Measurements from ENCODE around the gene ZIC4.

The ZIC4 gene

DNA sequence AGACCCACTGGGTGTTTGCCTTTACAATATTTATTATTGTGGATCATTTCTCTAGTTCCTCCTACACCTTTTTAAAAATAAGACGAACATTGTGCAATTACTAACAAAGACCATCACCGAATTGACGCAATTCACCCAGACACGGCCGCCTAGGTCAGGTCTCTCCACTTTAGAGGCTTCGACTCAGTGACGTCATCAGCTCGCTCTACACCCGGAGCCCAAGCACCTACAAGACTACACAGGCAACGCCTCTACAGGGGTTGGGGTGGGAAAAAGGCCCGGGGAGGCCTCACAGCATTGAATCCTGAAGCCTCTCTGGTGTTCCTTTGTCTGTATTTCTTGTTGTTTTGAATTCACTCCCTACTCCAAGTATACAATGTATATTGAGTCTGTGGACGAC lies 16.6 kb downstream of the ZIC4 start:
- no peak for DNase-seq

DNA sequence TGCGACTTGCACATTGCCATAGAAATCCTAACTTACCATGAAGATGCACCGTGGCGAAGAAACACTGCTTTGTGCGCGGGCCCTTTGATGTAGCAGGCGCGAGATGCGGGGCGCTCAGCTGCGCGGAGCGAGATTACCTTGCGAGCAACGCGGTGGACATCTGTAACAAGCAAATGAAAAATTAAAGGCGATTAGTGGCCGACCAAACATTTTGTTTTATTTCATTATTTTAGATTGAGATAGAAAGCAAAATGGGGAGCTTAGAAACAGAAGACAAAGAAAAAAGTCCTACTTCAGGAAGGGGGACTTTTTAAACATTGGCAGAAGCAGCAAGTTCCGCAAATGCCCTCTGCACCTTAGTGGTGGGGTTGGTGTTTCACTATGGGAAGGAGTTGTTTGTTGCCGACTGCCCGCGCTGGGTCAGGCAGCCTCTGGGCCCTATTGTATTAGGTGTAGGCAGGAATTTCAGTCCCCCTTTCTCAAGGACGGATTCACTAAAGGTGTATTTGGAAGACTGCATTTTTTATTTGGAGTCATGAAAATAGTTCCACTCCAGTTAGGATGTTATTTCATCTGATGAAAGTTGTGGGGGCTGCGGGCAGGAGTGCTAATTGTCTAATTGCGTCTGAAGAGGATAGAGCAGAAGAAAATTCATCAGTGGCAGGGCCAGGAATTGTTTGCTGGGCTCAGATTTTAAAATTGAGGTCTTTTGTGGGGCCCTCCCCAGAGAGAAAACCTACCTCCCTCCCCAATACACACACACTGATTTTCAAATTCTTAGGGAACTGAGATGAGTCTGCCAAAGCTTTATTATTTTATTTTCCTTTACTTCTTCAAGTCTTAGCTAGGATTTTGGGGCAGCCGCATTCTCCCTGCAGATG lies 17.4 kb downstream of the ZIC4 start:
- no peak for DNase-seq

DNA sequence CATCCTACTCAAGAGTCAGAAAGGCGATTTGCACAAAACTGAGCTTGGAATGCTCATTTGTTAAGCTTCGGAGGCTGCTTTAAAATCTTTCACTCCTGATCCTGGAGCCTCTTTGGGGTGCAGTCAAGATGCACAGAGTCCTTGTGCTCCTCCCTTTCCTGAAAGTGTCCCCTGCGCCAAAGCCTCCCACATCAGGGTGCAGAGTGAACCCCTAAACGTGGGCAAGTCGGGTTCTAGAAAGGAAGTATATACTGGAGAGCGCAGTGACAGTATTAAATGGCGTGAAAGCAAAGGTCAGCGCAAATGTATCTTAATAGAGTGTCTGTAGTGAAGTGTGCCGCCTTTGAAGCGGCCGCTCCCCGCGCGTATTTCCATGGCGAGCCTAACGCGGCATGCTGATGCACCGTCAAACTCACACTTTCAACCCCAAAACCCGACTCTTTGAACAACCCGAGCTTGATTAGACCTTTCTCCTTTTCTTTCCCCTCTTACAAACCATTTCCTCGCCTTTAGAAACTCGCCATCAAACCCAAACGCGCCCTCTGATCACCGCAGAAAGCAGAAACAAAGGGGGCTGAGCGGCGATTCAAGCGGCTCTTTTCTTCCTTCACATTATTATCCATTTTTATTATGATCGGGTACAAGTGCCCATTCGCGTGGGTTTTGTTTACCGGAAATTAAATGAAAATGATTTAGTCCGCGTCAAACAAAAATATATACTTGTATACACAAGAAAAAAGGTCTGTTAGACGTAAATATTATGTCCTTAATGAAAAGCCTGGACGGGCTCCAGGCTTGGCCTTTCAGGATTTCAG lies 18.3 kb downstream of the ZIC4 start:
- no peak for DNase-seq

DNA sequence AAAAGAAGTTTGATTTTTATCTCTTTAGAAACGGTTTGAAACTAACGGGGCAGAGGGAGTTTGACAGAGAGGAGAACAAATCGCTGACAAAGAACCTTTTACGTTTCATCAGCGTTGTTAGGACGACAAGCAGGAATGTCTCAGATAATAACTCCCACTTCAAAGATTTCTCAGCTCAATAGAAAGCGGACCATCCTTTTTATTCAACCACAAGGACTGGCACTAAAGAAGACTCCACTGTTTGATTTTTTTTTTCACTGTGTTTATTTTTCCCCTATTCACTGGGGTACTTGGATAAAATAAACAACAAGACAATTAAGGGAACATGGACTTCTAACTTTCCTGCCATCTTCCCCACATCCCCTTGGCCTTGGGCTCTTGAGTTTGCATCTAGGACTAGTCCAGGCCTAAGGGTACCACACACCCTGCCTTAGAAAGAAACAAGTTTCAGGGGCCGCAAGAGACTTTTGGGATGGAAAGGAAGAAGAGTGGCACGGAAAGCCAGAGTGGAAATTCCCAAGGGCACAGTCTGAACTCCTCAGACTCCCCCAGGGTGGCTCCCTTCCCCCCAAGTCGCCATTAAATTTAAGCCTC lies 19.0 kb downstream of the ZIC4 start:
- no peak for DNase-seq

DNA sequence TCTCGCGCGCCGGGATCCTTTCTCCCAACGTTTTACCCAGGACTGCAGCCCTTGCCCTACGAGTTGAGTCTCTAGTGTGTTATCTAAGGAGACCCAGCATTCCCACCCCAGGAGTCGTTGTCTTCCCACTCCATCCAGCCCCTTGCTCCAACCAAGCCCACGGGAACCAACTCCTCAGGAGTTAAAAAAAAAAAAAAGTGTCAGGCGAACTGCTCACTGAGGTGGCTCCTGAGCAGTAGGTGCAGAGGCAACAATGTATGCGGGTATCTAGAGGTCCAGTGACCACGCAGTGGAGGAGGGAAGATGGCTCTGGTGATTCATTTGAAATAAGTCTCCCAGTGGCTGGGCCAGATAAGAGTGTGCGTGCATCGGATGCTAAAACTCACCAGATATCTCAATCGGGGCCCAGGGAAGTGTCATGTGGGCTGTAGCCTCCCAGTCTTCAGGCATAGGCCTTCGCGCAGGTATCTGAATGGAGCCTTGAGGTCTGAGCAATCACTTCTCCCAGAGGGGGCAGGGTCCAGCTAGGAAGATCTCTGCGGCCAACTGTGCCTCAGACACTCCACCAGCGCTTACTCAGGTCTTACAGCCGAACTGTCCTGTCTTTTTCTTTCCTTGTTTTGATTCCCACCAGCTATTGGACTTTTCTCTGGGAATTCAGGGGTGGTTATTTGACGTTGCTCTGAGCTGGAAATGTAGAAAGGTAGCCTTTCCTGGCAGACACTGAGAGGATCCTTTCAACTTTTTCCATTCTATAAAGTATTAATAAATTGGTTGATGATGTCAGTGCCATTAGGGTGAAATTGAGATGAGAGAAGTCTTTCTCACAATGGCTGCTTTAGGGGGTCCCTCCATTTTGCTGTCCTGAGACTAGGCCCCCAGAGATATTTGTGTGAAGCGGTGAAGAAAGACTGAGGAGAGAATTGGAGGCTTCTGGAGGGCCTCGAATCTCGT lies 21.0 kb downstream of the ZIC4 start:
- DNase-seq = no peak

DNA sequence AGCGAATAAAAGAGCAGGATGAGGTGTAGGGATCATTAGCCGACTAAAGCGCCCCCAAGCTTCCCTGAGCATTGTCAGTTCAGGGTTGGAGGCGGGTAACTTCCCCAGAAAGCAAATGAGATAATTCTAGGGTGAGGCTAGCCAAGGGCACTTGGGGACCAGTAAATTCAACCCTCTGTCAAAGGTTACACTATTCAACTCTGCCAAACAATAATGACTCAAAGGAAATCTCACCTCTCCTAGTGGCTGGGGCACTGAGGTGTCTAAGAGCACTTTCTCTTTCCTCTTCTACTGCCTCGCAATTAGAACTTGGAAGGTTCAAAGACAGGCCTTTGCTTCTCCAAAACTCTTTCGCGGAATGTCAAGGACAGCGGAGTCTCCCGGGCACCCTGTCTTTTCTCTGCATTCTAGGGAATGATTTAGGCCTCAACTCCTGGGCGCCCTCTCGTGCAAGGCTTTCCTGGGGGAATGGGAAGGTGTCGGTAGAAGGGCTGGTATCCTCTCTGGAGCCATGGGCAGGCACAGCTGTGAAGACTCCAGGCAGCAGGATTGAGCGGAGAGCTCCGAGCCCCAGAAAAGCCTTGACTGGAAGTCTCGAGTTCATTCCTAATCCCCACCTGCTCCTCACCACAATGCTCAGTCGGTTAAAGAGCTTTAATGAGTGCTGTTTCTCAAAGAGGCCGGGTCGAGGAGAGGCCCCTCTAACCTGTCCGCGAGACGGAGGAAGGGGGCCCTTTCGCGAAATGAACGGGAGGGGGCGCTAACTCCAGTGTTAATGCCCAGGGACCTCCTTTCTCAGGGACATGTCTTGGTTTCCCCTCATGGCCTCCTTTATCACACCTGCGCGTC lies 21.9 kb downstream of the ZIC4 start:
- no peak for DNase-seq

DNA sequence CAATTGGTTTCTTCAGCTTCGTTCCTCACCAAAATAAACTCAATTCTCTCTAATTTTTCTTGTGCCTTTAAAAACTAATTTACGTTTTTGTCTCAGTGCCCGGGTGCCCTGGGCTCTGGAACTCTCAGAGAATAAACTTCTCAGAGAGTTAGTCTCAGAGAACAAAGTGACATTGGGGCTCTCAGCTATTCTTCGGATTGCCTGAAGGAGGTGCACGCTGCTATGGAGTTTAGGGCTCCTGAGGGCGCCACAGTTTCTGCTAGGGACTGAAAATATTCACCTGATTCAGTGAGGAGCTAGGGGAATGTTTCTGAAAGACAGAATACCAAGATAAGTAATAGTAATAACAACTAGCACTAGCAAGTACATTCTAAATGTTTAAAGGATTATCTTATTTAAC lies 22.7 kb downstream of the ZIC4 start:
- no peak for DNase-seq

DNA sequence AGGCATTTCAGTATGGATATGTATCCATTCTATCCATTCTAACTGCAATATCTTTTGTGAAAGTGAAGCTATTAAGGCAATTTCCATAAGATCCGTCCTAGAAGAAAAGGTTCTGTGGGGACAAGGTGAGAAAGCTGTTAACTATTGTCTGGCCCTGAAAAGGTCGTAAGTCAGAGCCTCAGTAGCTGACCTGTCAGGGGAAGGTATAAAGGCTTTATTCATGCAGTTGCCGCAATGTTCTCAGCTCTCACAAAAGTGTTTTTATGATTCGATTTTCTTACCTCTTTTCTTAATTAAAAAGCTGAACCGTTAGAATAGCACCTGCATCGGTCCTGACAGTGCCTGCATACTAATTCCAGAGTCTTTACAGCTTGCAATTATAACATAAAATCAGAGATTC lies 24.7 kb downstream of the ZIC4 start:
- no peak for DNase-seq

DNA sequence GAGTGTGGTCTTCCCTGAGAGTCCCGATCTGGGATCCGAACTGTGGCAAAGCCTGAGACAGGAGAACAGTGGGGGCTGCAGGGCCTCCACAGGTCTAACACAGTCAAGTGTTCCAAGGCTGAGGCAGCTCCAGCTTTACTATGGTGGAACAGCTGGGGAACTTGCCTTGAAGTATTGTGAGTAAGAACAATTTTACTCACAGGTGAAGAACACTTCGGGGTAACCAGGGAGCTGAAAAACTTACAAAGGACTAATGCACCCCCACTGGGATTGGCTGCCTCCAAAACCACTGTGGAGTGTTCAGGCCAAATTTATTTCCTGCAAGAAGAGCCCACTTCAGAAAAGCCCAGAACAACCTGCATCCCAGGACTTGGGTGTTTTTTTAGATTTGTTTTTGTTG lies 25.4 kb downstream of the ZIC4 start:
- DNase-seq = no peak

DNA sequence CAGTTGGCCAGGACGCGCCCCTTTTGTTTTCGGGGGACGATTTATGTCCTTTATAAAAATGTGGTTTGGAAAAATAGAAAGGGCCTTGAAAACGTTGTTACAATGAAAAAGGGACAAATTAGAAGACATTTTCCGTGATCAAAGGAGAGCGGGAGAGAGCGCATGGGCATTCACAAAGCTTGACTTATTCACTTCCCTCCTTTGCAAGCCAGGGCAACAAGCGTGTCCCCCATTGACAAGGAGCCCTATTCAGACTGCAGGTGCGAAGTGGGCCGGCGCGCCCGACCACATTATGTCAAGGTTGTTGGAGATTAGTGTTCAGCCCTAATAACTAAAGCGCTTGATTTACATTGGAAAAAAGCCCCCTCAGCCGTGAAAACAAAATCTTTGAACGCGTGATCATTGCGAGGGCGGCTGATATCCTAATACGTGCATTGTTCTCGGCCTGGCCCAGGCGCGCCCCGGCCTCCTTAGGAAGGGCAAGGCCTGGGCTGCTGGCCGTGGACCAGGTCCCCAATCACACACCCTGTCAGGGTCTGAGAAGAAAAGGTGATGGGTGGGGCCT lies 25.9 kb downstream of the ZIC4 start:
- DNase-seq = no peak

DNA sequence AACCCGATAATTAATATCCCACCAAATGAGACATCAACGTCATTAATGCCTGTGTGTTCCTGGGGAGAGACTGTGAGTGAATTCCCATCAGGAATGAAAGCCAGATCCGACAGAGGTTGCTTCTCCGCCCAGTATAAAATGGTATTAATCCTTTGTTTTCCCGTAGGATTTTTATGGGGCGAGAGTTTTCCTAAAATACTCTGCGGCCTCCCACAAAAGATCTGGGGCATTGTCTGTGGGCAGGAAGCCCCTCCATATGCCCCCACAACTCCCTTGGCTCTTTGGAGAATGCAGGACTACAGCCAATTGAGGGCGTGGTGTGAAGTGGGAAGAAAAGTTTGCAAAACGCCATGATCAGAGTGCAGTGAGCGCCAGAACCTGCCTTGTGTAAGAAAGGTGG lies 26.7 kb downstream of the ZIC4 start:
- DNase-seq = no peak

DNA sequence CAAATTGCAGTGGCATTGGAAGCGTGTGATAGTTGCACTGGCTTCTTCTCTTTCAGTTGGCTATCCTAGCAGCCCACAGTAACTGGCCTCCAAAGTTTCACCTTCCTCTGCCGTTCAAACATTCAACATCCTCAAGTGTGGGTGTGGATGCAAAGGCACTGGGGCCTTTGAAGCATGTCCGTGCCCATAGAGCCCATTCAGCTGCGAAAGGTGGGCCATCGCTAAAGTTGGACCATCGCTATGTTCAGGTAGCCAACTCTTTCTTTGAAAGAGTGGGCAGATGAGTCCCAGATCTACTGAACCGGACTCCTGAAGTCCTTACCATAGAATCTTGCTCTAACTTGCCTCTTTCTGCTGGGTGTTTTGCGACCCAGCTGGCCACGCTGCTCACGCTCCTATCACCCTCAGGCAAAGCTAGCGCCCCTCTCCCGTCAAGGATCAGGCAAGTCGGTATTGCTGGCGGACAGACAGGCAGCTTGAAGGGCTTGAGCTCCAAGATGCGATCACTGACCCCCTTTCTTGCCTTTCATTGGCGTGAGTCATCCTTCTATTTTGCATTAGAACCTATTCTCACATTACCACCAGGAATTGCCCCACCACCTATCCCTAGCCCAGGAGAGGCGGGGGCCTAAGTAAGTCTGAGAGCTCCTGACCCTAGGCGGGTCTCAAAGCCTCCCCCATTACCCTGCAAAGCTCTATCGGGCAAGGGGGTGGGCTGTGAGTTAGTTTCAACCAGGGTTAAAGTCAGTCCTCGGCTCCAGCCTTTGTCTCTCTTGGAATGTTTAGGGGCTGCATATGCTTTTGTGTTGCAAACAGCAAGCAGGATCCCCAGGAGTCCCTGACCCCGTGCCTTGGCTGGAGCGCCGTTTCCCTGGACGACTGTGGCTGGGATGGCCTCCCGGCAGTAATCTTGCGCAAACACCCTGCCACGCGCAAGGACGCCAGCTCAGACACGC lies 28.7 kb downstream of the ZIC4 start:
- DNase-seq = no peak

DNA sequence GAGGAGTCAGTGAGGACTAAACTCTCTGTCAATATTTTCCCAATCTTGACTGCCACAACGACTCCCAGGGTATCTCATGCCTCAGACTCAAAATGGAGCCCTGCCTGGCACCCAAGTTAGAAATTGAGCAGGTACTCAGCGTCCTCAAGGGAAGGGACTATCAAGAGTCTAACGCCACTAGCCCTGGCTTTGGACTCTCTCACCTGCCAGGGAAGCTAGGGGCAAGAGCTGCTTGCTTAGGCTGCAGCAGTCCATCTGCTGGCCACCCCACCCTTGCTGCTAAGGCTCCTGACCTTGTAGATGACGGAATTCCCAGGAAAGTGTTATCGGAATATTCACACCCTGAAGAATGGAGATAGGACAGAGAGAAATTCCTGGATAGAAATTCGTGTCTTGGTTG lies 33.0 kb downstream of the ZIC4 start:
- no peak for DNase-seq

DNA sequence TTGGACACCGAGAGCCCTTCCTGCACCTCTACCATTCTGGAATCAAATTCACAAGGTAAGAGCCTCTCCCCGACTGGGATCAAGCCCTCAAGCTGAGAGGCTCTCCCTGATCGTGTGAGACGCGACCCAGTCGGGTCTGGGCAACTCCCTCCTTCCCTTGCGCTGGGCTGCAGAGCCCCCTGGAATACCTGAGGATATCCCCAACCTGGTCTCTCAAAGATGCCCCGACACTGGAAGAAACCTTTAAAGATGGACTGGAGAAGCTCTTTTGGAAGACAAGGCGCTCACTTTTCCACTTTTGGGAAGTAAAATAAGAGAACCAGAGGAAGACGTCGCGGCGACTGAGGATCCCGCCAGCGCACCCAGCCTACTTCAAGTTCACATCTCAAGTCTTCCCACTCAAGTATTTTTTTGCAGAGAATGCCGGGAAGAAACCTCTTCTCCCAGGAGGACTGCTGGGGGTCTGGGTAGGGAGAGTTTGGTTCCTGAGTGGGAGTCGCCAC lies 33.8 kb downstream of the ZIC4 start:
- DNase-seq = no peak

DNA sequence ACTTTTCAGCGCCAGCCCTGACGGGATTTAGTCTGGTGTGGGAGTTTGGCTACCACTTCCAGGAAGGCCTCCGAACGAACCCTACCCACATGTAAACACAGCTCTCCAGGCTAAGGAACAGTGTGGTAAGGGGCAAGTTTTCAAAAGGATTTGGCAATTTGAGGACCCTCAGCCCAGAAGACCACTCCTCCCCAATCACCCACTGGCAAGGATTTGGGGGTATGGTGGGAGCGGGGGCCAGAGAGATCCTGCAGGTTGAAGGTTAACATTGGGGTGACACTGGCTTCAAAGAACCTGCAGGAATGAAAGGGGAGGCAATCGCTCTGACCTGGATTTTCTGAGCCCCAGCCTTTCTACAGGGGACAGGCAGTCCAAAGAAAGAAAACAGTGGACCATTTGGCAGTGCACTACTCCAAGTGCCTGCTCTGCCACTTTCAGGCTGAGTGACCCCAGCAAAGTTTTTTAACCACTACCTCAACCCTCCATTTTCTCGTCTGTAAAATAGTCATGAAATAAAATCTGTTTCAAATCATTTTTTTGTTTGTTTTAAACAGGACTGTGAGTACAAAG lies 34.5 kb downstream of the ZIC4 start:
- DNase-seq = no peak

DNA sequence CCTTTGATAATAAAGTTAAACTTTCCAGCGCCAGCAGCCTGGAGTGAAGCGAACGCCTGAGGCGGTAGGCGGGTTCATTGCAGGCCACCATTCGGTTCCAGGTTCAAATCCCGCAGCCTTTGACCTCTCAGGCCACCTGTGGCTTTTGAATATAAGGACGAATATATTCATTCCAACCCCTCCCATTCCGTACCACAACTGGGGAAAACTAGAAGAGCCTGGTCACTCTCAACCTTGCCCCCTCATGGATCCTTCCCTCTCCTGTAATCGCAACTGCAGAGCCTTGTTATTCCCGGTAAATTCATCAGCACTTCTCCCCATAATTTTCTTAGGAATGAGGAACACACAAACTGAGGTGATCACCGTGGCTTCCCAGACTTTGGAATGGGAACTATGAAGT lies 35.2 kb downstream of the ZIC4 start:
- no peak for DNase-seq

DNA sequence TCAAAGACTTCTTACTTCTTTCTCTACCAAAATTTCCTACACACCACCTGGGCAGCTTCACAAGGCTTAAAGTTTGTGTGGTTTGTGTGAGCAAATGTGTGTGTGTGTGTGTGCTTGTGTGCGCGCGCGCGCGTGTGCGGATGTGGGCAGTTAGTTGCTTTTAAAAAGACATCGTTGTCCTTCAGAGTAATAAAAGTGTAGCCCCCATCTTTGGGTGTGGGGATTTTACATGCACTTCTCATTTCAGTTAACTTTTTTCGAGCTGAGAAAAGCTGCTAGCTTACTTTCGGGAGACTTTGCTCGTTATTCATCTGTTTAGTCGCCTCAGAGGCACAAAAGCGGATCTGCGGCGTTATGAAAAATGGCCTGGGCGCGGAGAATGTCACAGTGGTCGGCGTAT lies 36.0 kb downstream of the ZIC4 start:
- DNase-seq = no peak

DNA sequence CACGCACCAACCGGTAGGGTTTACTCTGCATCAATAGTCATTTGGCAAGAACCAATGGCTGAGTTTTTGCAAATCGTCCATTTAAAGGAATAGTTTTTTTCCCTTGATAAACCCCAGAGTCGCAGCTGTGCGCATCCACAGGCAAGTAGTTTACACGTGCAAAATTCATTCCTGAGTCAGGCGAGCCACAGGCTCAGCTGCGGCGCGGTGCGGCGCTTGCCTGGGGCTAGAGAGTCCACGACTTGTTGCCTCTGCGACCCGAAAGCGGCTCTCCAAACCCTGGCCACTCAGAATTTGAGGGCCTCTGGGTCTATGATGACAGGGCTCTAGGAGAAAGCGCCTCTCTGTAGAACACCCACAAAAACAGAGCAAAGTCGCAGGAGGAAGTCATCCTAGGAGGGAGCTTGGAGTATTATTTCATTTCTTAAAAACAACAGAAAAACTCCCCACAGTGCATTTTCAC lies 36.7 kb downstream of the ZIC4 start:
- no peak for DNase-seq

DNA sequence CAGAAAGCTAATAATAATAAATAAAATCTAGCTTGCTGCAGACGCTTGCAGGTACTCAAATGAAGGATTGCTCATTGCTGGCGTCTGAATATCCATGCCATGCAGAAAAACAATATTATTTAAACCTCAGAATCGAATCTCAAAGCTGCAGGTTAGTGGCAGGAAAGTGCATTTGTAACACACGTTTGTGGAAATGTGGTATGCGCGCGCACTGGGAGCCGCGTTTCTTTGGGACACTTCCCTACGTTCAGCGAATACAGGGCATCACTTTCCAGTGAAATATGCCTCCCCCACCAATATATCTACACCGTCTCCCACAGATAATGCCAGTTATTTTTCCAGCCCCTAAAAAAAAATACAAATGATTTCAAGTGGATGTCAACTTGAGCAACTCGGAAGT lies 37.1 kb downstream of the ZIC4 start:
- no peak for DNase-seq

Measured in CD4-positive, alpha-beta T cell treated with Interferon alpha-2 for 1 hour (primary cell).